T-helper 1 cell treated with Interleukin-12 subunit alpha and Interleukin-12 subunit beta and Interleukin-4 antibody, amounts not matched to agents 30 ng/mL and 1 ng/mL, for 36 hours (primary cell): Measurements from ENCODE around the gene ATXN7. TPM values are rescaled to one million over a fixed set of nuclear protein-coding genes. Genes with fewer than 3 reads are reported as not detected.

Experiments
- intact Hi-C: fragments of 100-400 bp; cut with micrococcal nuclease; formaldehyde crosslinking; loops from one replicate; pipeline ENCODE4 v1.15.1; 2024
- total RNA-seq: library from RNA; stranded (reverse); gene quantifications from 2 replicates; pipeline ENCODE4 v1.2.3, GENCODE V29; 2022

Gene ATXN7
- total RNA-seq, 1 donor from 2014 or later: 79.2 TPM

DNA sequence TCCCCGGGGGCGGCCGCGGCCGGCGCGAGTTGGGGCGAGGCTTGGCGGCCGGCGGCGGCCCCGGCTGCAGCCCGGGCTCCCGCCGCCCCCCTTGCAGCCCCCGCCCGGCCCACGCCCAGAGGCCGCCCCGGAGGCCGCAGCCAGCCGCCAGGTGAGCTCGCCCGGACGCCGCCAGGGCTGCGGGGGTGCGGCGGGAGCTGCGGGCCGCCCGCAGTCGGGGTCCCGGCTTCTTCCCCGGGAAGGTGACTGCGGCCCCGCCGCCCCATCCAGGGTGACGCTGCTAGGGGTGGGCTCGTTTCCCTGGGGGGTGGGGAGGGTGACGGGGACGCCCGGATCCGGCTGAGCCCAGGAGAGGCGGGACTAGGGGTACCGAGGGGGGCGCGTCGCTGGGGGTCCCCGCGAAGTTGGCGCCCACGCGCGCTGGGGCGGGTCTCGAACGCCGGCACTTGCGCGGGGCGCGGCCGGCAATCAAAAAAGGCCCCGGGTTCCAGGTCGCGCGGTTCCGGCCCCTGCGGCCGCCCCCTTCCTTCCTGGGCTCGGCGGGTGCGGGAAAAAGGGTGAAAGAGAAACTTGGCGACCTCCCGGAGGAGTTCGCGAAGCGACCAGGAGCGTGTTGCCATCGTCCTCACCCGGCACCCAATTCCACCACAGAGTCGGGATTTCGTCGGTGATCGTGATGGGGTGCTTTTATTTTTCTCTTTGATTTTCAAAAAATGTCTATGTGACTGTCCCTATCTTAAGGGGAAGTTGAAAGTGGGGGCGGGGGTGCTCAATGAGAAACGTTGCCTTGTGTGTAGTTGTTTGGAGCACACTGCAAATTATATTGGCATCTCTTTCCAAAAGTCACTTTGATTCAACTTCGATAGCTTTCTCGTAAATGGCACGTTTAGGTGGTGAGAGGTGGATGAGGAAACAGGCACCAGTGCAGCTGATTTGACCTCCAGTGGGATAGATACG, 619 bp downstream of the ATXN7 start:
- intact Hi-C loops: loop anchor here (1.0 to 10.0 kb wide), 5 partner anchors 88 to 621 kb away; partner anchors contain the start of gene PSMD6

GRCh38 chr3:63864965-63865327, 1.3 kb downstream of the ATXN7 start:
- intact Hi-C loops: loop anchor here (1.0 to 10.0 kb wide), 7 partner anchors 46 to 620 kb away; partner anchors contain the start of gene PSMD6

GRCh38 chr3:63867225-63867624, 3.6 kb downstream of the ATXN7 start:
- intact Hi-C loops: loop anchor here (10.0 kb wide), 1 partner anchor 618 kb away; no protein-coding TSS in a partner anchor

- intact Hi-C loops: loop anchor here (1.0 to 10.0 kb wide), 2 partner anchors 8 to 615 kb away; no protein-coding TSS in a partner anchor
Observed at GRCh38 chr3:63869940-63870614, 6.4 kb downstream of the ATXN7 start.

DNA sequence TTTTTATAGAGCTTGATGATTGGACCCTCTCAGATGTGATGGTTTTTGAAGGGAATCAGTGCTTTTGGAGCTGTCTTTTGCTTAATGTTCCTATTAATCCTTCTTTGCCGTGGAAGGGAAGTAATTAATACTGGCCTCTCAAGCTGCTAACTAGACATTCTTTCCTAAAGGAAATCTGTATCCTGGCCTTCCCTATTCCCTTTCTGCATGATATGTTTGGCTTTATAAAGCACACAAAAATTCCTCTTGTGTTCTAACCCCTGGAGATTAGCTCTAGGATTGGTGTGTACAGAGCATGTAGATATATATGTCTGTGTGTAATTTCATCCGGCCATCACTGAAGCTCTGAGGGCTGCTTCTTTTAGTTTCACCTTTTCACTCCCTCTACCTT, 6.9 kb downstream of the ATXN7 start:
- intact Hi-C loops: loop anchor here (1.0 kb wide), 1 partner anchor 8 kb away; no protein-coding TSS in a partner anchor

GRCh38 chr3:63872135-63872924, 8.7 kb downstream of the ATXN7 start:
- intact Hi-C loops: no loop called here

GRCh38 chr3:63874769-63875168, 11.1 kb downstream of the ATXN7 start:
- intact Hi-C loops: no loop called here

GRCh38 chr3:63875510-63875909, 11.8 kb downstream of the ATXN7 start:
- intact Hi-C loops: no loop called here

DNA sequence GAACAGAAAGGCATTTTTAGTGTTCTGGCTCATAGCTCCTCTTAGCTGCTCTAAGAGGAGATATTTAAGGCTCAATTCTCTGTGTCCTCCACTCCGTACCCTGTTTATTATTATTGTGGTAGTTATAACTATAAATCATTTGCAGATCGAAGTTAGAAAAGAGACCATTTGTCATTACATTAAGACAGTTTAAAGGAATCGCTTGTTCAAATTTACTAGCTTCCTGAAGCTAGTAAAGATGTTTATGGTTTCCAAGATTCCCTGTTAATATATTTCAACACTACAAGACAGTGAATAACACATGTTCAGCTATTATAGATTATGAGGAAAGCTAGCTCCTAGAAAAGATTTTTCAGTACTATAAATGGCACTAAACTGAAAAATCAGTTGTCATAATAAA, 12.6 kb downstream of the ATXN7 start:
- intact Hi-C loops: loop anchor here (1.0 kb wide), 1 partner anchor 10 kb away; no protein-coding TSS in a partner anchor

DNA sequence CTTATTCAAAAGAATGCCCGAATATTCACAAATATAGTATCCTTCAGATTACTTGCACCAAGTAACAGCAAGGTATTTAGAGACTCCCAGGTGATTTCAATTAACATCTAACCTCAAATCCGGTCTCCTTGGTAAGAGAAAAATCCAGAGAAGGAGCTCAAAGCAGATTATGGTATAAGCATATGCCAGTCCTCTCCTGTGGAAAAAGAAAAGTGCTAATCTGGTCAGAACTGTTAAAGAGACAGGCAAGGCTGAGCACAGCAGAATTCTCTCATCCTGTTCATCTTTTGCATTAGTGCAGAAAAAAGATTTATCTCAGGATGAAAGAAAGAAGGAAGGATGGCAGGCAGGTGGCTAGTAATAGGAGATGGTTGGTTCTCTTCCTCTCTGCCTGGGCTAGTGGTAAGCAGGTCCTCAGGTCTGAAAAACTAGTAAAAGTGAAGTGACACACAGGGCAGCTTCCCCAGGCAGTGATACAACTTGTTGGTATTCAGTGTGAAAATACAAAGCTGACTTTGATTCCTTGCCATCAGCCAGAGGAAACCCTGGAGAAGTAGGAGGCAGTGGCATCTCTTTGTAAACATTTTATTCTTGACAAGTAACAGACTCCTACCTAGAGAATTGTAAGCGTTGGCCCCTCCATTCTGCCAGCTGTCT, 14.2 kb downstream of the ATXN7 start:
- intact Hi-C loops: loop anchor here (1.0 kb wide), 2 partner anchors 8 kb away; no protein-coding TSS in a partner anchor

- intact Hi-C loops: loop anchor here (1.0 kb wide), 2 partner anchors 8 kb away; no protein-coding TSS in a partner anchor
Observed at GRCh38 chr3:63878394-63879060, 14.9 kb downstream of the ATXN7 start.

- intact Hi-C loops: no loop called here
Observed at GRCh38 chr3:63880653-63881052, 17.0 kb downstream of the ATXN7 start.

DNA sequence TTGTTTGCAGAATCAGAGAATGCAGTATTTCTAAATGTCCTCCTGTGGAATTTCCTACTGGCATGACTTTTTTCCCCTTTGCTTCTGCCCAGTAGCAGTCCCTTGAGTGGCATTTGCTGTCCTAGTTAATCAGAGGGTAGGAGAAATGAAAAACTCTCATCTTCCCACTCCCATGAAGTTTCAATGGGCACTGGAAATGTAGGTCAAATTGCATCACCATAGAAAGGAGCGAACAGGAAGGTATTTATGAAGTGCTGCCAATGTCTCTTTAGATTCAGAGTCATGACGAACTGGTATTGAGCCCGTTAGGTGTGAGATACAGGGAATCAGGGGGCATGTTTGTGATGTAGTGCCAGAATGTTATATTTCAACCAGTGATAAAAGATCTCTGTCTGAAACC, 23.2 kb downstream of the ATXN7 start:
- intact Hi-C loops: loop anchor here (1.0 kb wide), 1 partner anchor 9 kb away; no protein-coding TSS in a partner anchor

- intact Hi-C loops: no loop called here
Observed at GRCh38 chr3:63891518-63891917, 27.9 kb downstream of the ATXN7 start.

DNA sequence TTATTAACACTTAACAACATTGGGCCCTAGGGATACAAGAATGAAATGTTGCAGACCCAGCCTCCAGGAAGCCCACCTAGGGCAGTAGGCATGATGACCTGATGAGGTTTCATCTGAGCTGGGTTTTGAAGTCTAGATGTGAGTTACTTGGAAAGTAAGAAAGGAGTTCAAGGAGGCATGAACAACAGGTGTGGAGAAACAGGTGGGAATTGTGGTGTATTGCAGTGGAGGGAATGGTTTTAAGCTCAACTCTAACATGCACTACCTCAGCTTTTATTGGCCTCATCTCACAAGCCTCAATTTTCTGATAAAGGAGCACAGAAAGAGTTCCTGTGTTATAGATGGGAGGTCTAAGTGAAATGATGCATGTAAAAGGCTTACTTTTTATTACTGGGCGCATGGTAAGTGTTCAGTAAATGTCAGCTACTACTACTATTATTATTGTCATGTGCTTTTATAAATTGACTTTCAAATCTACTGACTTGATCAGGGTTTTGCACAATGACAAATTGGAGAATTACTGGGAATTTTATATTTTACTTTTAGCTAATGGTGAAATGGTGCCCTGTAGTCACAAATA, 29.2 kb downstream of the ATXN7 start:
- intact Hi-C loops: no loop called here

DNA sequence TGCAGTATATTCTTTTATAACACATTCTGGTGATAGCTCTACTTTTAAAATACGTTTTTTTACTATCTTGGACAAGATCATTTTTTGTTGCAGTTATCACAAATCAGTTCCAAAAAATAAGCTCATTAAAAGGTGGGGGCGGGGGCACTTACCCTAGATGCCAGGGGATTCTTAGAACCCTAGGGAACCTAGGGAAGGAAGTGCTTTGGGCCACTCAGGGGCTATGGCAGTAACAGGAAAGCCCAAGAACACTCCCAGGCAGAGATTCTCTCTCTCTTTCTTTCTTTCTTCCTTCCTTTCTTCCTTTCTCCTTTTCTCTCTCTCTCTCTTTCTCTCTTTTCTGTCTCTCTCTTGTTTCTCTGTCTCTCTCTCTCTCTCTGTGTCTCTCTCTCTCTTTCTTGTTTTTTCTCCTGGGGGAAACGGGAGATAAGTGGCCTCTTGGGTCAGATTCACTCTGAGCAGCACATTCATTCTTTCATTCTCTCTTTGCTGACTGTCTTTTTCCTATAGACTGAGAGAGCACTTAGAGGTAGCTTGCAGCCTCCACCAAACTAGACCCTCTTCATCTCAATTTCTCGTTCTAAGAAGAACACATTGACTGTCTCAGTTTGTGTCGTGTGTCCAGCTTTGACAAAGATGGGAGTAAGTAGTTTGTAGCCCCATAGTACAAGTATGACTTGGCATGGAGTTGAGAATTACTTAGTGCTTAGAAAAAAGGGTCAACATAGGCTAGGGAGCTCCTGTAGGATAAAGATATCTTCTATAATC, 31.9 kb downstream of the ATXN7 start:
- intact Hi-C loops: loop anchor here (2.0 kb wide), 1 partner anchor 15 kb away; no protein-coding TSS in a partner anchor

DNA sequence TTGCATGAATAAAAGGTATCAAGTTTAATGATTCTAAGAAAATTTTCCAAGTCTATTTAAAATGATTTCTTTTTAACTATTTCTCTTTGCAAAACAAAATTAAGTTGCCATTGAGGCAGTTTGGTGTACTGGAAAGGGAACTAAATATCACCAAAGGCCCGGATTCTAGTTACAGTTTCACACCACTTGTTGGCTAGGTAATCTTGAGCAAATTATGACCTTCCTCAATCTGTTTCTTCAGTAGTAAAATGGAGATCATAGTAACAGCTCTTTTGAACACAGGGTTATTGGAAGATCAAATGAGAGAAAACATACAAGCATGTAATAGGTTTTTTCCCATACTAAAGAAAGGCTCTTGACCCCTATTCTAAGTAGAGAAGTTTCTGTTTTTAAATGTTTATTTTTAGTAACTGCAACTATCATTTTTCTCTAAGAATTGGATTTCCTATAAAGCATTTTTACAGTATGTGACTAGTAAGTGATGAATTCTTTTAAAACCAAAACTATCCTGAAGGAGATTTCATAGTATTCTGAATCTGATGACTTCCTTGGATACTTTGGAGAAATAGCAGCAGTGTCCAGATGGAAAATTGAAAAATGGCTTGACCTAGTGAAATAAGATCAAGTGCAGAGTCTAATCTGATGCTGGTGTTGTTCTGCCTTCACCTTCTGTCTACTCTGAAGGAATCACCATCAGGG, 32.8 kb downstream of the ATXN7 start:
- intact Hi-C loops: loop anchor here (2.0 kb wide), 1 partner anchor 14 kb away; no protein-coding TSS in a partner anchor

DNA sequence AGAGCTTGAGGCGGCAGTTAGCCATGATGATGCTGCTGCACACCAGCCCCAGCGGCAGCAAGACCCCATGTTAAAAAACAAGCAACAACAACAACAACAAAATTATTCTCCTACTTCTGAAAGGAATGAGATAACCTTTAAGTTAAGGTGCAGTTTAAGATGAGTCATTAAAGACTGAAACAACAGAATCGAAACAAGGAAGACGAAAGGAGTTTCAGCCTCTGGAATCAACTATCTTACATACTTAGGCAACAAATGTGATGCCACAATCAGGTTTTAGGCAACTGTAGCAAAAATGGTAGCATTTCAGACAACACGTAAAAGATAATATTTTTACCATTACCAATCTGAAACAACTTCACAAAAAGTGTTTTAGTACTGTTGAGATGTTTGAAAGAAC, 36.3 kb downstream of the ATXN7 start:
- intact Hi-C loops: loop anchor here (1.0 kb wide), 1 partner anchor 11 kb away; no protein-coding TSS in a partner anchor
